ENCODE results near the gene C21orf58.

The C21orf58 gene

GRCh38 chr21:46254208-46254975 lies 69.3 kb downstream of the C21orf58 start:
- DNase-seq = no peak

GRCh38 chr21:46253610-46254124 lies 70.0 kb downstream of the C21orf58 start:
- DNase-seq = peak; percentile 23

GRCh38 chr21:46252840-46253239 lies 70.8 kb downstream of the C21orf58 start:
- no peak for DNase-seq

Measured in stimulated activated CD4-positive, alpha-beta T cell treated with anti-CD3 and anti-CD28 coated beads, Interleukin-12 subunit alpha, Interleukin-12 subunit beta, amount 100 ng/mL, for 4 hours (primary cell).